GM21529 (cell line): Measurements from ENCODE around the gene FAM151A.
"Not testable (repeated sequence)": the region's sequence is repeated elsewhere in the genome, so short reads cannot be mapped to it uniquely, and the experiment has no call there.

Experiments
- ATAC-seq: cut with Tn5 transposase; IDR thresholded peaks from one replicate; pipeline ENCODE4 v1.9.1; 2021; ENCODE audit not compliant: unreplicated experiment

The FAM151A gene

DNA sequence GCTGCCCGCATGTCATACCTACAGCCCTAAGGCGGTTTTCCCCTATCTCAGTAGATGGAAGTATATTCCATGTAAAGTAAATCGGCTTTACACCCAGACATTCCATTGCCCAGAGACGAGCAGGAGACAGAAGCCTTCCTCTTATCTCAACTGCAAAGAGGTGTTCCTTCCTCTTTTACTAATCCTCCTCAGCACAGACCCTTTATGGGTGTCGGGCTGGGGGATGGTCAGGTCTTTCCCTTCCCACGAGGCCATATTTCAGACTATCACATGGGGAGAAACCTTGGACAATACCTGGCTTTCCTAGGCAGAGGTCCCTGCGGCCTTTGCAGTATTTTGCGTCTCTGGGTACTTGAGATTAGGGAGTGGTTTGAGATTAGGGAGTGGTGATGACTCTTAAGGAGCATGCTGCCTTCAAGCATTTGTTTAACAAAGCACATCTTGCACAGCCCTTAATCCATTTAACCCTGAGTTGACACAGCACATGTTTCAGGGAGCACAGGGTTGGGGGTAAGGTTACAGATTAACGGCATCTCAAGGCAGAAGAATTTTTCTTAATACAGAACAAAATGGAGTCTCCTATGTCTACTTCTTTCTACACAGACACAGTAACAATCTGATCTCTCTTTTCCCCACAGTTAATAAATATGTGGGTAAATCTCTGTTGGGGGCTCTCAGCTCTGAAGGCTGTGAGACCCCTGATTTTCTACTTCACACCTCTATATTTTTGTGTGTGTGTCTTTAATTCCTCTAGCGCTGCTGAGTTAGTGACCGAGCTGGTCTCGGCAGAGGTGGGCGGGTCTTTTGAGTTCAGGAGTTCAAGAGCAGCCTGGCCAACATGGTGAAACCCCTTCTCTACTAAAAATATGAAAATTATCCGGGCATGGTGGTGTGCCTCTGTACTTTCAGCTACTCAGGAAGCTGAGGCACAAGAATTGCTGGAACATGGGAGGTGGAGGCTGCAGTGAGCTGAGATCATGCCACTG lies 13.4 kb upstream of the FAM151A start:
- ATAC-seq = not testable (repeated sequence)

DNA sequence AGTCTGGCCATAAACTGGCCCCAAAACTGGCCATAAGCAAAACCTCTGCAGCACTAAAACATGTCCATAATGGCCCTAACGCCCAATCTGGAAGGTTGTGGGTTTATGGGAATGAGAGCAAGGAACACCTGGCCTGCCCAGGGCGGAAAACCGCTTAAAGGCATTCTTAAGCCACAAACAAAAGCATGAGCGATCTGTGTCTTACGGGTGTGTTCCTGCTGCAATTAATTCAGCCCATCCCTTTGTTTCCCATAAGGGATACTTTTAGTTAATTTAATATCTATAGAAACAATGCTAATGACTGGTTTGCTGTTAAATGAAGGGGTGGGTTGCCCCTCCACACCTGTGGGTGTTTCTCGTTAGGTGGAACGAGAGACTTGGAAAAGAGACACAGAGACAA lies 12.5 kb upstream of the FAM151A start:
- ATAC-seq = not testable (repeated sequence)

DNA sequence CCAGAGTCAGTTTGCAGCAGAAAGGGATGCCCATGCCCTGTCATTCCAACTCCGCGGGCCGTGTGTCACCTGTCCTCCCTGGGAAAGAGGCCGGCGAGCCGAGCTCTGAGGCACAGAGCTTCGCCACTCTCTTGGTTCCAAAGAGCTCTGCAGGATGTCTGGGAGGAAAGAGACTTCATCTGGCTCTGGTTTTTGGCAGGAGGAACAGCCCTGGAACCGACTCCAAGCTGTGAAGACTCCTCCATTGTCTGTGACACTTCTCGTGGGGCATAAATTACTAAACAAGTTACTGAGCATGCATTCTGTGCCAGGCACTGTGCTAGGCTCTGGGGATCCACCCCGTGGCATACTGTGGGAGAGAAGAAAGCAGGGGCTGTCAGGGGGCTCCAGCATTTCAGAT lies 3.9 kb upstream of the FAM151A start:
- ATAC-seq = no peak

DNA sequence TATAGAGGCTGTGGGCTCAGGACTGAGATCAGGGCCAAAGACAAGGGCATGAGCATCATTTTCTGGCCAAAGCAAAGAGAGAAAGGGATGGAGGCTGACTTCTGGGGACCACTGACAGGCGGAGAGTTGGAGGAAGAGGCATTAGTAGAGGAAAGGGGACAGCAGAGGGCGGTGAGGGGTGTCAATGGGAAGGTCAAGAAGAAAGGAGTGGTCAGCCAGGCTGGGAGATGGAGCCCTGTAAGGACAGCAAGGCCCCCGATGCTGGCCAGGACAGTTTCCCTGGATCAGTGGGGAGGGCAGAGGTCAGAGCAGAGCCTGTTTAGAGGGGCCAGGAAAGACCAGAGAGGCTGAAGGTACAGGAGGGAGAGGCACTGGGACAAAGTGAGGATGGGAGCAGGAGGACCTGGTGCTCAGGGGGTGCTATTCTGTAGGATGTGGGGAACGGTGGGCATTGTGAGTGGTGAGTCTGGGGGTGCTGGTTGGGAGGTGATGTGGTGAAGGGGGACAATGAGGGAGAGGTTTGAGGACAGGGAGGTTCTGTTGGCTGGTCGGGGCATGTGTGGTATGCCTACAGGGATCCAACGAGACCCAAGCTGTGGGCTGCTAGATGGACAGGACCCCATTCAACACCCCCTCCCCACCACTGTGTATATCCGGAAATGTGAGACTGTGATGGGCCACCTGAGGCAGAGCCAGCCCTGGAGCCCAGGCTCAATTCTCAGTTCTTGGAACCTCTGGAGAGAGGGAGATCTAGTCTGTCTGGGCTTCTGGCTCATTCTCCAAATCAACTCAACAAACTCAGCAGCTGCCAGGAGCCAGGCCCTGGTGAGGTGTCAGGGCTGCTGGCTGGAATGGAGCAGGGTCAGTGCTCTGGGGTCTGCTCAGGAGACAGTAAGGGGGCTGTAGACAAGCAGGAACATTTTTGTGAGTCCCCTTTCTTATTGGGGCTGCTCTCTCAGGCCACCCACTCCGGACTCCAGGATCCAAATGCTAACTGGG lies 1.4 kb upstream of the FAM151A start:
- no peak for ATAC-seq

DNA sequence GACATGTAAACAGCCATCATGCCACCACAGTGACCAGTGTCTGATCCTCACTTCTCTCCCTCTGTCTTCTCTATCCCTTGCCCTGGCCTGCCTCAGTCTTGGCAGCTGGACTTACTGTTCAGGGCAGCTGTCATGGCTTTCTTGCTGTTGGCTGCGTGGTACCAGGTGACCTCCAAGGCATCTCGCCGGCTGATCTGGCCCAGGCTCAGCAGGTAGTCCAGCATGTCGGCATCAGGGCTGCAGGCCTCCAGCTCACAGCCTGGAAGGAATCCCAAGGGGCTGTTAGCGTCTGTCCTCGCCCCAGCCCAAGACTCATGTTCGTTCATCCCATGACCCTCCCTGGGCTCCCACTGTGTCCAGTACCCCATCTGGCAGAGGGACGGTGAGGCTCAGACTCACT lies 3.6 kb downstream of the FAM151A start:
- no peak for ATAC-seq

DNA sequence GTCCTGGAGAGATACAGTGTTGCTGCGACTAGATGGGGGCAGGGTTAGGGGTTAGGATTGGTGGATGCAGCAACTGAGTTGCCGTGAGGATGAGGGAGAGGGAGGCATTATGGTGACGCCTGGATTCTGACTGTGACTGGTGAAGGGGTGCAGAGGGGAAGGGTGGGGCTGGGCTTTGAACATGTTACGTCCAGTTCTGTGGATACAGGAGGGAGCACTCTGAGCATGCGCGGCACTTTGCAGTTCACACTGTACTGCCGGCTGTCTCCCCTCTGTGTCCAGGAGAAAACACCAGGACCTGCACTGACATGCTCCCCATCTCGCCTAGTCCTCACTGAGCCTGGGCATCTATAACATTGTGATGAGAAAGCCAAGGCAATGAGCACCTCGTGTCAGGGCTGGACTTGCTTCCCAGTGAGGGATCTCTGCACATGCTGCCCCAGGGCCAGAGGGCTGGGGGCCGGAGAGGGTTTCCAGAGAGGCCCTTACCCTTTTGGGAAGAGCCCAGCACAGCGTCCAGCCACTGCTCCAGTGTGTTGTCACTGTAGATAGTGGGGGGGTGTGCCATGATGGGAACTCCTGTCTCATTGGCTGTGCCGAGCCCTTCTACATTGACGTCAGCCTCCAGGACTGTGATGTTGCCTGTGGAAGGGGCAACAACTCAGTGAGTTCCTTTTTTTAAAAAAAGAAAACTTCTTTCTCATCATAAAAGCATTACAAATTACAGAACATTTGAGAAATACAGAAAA lies 7.6 kb downstream of the FAM151A start:
- ATAC-seq = no peak

DNA sequence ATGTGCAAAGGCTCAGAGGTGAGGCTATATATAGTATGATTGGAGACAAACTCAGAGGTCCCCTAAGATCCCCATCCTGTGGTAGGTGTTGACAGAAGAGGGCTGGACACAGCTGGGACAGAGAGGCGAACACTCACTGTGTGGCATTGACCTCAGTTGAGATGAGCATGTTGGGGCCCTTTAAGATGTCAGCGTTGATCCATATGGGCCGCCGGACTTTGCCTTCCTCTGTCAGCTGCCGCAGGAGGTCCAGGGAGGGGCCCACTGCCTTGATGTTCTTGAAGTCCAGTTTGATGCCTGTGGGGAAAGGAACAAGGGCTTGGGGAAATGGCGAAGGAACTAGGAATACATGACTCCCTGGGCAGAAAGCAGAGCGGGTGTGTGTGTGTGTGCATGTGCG lies 8.8 kb downstream of the FAM151A start:
- ATAC-seq = no peak

DNA sequence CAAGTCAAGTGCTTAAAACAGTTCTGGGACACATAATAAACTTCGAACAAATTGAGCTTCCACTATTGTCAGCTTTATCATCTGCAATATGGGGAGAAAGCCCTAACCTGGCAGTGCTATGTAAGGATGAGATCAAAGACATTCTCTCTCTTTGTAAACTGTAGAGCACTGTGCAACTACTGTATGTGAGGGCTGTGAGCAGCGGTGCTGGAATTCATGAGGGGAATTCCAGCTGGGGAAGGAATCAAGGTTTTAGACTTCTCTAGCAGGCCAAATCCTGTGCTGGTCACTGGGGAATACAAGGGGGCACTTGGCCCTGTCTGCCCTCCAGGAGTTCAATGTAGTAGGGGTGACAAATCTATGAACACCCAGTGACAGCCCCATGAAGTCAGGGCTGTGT lies 9.3 kb downstream of the FAM151A start:
- ATAC-seq = no peak

DNA sequence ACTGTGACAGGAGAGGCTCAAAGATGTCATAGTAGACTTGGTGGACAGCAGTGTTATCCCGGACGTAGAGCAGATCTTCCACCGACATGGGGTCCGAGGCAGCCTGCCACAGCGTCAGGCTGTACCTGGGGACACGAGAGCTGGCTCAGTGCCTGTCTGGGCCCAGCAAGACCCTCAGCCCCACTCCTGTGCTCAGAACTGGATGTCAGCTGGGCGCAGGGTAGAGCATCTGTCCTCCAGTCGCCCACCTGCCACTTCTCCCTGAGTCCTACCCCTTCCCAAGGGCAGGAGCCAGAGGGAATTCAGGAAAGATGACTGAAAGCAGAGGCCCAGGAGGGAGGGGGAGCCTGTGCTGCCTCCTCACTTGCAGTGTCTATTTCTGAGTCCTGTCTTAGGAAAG lies 11.7 kb downstream of the FAM151A start:
- no peak for ATAC-seq

DNA sequence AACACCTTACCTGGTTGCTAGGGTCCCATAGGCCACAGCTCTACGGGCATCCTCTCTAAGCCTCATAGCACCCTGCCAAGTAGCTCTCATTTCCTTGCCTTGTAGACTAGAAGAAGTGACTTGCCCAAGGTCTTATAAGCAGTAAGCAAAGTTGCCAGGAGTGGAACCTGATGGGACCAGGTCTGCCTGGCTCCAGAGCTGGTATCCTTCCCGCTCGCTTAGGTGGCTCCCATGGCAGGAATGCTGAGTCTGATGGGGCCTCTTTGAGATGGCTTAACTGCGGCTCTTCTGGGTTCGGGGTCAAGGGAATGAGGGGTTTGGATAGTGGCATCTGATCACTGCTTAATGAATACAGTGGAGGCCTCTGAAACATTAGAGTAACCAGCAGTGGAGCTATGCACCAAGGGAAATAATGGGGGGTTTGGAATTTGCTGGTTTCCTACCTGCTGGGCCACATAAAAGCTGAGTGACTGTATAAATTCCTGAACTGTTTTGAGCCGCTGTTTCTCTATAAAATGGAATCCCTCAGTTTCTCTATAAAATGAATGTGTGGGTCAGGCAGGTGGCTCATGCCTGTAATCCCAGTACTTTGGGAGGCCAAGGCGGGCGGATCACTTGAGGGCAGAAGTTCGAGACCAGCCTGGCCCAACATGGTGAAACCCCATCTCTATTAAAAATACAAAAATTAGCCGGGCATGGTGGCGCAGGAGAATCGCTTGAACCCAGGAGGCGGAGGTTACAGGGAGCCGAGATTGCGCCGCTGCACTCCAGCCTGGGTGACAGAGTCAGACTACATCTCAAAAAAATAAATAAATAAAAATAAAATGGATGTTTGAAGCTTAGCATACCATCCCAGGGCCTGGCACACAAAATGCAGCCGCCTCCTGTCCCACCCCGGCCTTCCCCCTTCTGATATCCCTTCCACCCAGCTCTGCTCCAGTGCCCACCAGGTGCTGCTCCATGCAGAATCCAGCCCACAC lies 12.4 kb downstream of the FAM151A start:
- no peak for ATAC-seq

DNA sequence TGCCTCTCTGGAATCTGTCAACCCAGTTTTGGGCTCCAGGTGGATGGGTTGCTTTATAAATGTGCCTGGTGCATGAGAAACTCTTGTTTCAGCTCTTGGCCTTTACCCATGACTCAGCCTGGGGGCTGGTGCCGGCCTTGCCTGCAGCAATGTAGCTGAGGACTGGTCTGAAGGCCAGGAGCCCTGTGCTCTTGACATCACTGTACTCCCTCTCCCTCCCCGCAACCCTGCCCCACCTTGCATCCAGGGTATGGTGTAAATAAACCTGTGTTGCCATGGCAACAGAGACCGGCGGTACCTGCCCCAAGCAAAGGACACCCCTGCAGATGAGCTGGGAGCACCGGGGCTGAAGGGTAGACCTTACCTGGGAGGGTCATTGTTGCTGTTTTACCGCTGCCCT lies 13.3 kb downstream of the FAM151A start:
- ATAC-seq = no peak

DNA sequence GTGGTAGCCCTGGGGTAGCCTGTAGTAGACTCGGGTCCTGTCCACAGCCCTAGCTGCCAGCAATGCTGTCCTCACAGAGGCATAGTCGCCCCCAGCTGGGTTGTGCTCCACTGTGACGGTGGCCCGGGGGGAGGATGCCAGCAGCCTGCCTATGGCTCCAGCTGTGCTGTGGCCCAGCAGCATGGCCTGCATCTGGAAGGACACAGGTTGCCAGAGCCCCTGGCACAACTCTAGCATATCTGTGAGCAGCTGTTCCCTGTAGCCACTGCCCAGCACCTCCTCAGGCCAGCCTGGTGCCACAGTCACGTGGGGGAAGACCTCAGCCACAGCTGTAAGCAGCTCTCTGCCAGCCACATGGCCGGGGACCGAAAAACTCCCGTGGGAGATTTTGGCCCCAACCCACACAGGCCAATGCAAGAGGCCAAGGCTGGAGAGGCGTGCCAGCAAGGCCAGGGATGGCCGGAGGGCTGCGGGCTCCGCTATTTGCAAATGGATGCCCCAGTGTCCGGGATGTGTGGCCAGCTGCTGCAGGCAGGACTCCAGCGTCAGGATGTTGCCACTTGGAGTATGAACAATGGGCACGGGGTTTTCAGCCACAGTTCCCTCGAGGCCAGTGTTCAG lies 13.9 kb downstream of the FAM151A start:
- no peak for ATAC-seq

DNA sequence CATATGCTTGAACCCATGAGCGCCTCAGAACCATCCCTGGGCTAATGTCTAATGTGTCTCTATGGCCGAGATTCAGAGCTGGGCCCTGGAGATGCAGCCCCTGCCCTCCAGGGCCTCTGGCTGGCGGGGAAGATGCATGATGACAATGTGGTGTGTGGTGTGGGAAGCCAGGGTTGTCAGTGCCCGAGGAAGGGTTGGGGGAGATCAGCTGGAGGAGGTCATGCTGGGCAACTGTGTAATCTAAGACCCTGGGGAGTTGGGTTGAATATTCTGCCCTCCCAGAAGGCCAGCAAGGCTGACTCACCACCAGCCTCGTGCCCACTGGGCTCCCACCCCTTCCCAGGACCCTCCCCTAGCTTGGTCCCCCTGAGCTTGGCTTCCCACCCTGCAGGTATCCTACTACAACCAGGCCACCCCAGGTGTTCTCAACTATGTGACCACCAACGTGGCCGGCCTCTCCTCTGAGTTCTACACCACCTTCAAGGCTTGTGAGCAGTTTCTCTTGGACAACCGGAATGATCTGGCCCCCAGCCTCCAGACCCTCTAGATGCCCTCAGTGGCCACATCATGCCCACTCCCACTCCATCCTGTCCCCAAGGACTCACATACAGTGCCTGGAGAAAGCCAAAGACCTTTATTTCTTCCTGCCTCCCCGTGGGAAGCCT lies 14.6 kb downstream of the FAM151A start:
- ATAC-seq = no peak

DNA sequence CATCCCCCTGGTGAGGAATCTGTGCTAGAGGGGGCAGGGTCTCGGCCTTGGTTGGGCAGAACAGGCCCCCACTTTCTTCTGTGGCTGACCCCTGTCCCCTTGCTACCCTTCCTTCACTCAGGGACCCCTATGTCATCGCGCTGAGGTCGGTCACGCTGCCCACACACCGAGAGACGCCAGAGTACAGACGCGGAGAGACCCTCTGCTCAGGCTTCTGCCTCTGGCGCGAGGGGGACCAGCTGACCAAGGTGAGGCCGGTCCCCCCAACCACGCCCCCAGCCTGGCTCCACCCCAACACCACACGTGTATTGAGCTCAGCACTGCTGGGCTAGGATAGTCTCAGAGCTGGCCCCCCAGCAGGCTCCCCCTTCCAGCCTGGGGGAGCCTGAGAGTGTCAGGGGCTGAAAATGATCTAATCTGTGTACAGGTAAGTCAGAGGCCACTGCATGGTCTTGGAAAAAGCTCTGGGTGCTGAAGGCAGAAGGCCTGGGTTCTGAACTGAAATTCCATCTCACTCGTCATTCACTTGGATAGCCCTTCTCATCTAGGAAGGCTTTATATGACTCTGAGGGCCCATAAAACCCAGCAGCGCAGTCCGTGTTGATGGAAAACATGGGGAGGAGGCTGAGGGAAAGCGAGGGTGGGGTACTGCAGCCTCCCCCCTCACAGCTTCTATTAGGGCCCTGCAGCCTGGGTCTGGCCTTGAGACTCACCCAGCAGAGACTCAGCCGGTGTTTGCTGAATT lies 15.3 kb downstream of the FAM151A start:
- ATAC-seq = no peak

DNA sequence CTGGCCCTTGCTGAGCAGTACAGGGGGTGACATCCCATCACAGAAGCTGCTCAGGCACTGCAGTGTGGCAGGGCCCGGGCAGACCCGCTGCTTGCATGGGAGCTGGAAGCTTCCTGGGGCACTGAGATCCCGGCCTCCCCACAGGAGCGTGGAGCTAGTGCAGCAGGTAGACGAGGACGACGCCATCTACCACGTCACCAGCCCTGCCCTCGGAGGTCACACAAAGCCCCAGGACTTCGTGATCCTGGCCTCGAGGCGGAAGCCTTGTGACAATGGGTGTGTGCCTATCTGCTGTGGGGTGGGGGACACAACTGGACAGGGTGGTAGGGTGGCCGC lies 16.4 kb downstream of the FAM151A start:
- ATAC-seq = no peak

DNA sequence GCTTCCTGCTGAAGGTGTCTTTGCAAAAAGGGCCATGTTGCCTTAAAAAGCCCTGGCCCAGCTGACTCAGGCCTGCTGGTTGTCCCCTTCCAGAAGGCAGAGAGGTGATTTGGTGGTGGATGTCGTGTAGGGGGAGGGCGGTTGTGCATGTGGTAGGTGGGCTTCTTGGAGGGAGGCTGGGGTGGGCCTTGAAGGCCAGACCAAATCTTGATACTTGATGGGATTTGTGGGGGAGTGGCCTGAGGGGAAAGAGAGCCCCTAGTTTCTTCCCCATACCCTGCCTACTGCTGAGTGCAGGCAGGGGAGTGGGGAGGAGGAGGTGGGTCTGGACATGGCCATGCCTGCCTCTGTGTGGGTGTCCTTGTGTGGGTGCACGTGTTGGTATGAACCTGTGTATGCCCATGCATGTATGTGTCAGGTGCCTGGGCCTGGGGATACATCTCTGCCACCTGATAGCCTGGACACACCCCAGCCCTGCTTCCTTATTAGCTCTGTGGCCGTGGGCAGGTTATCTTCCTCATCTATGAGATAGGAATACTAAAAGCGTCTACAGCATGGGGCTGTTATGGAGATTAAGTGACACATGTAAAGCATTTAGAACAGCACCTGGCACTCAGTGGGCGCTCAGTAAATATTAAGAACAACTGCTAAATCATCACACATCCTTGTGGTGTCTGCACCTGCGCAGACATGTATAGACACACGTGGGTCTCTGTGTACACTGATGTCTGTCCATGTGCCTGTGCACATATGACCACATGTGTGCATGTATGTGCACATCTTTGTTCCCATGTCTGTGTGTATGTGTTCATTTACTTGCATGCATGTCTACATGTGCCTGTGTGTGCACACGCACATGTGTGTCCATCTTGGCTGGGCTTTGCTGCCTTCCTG lies 17.0 kb downstream of the FAM151A start:
- ATAC-seq = no peak
